ENCODE results near the gene ZNF17.

Gene ZNF17

DNA sequence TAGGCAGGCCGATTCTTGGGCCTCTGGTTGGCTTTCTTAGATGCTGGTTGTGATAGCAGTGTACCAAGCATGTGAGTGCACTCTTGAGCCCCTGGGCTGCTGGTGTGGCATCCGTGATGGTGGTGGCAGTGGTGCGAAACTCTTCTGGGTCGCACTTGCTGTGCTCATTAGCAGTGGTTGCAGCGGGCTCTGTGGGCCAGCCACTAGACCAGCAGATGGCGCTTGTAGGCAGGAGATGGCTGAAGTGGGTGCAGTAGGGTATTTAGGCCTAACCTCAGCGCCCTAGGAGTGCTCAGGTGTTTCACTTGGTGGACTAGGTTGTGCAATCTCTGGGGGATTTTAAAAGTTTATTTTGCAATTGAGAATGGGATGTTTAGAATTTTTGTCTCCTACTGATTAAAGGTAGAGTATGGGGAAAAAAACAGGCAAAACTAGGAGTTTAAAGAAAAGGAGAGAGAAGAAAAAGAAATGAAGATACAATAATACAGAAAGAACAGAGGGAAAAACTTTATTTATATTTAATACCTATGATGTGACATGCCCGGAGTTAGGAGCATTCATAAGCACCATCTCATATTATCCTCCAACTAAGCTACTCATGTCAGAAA is 4.3 kb upstream of the ZNF17 start:
- Histone ChIP-seq H3K27me3 (ENCODE audit: insufficient read depth, low read length, poor library complexity) (no peaks in the 10 kb centered on the region), H3K4me2 (ENCODE audit: insufficient read depth, low read length) (no peak overlapping the region), H3K79me2 (ENCODE audit: insufficient read depth, low read length) (peaks cover 7% of the 10 kb centered on the region), H3K27ac (ENCODE audit: low read length) (no peak overlapping the region), H3K36me3 (ENCODE audit: insufficient read depth, low read length) (peaks cover 16% of the 10 kb centered on the region), H2AFZ (ENCODE audit: low read depth, low read length) (no peak overlapping the region), H3K4me1 (ENCODE audit: insufficient read depth, low read length) (peaks cover 10% of the 10 kb centered on the region), H4K20me1 (ENCODE audit: insufficient read depth, low read length) (no peaks in the 10 kb centered on the region), H3K4me3 (ENCODE audit: low read depth in 1 of 2, low read length in 2 of 2) (no peak overlapping the region), H3K9ac (ENCODE audit: low read depth, low read length) (no peak overlapping the region), H3K9me3 (ENCODE audit: insufficient read depth, low read length, severe bottlenecking) (peaks cover 13% of the 10 kb centered on the region)
- ATAC-seq (ENCODE audit: insufficient read depth, low read depth): peak; percentile 60
- TF ChIP-seq, protein P1, sequence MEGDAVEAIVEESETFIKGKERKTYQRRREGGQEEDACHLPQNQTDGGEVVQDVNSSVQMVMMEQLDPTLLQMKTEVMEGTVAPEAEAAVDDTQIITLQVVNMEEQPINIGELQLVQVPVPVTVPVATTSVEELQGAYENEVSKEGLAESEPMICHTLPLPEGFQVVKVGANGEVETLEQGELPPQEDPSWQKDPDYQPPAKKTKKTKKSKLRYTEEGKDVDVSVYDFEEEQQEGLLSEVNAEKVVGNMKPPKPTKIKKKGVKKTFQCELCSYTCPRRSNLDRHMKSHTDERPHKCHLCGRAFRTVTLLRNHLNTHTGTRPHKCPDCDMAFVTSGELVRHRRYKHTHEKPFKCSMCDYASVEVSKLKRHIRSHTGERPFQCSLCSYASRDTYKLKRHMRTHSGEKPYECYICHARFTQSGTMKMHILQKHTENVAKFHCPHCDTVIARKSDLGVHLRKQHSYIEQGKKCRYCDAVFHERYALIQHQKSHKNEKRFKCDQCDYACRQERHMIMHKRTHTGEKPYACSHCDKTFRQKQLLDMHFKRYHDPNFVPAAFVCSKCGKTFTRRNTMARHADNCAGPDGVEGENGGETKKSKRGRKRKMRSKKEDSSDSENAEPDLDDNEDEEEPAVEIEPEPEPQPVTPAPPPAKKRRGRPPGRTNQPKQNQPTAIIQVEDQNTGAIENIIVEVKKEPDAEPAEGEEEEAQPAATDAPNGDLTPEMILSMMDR (IDR thresholded peaks at IDR 0.05; ENCODE audit: borderline replicate concordance, extremely low read depth, low read length, poor library complexity, severe bottlenecking): peak; percentile 94
- no peak for TF ChIP-seq EZH2 (IDR thresholded peaks at IDR 0.05; ENCODE audit: borderline replicate concordance, low read depth, low read length, severe bottlenecking)
- DNase-seq: peak; percentile 77

DNA sequence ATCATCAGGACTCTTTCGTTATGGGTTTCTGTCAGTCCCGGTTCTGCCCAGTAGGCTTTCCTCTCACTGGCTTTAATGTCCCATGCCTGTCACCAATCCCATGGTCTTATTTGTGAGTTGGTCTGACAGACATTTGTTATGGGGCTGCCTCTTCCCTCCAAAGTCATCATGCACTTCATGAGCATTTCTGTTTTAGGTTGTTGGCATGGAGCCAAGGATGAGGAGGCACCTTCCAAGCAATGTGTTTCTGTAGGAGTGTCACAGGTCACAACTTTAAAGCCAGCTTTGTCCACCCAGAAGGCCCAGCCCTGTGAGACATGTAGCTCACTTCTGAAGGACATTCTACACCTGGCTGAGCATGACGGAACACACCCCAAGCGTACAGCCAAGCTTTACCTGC is 8.5 kb downstream of the ZNF17 start:
- H3K27me3 ChIP-seq (ENCODE audit: insufficient read depth, low read length, poor library complexity): no peaks in the 10 kb centered on the region
- H2AFZ ChIP-seq (ENCODE audit: low read depth, low read length): no peak overlapping the region
- no peaks in the 10 kb centered on the region for H3K9me3 ChIP-seq (ENCODE audit: insufficient read depth, low read length, severe bottlenecking)
- H3K9ac ChIP-seq (ENCODE audit: low read depth, low read length): no peak overlapping the region
- ATAC-seq (ENCODE audit: insufficient read depth, low read depth): no peak
- no peaks in the 10 kb centered on the region for H3K4me1 ChIP-seq (ENCODE audit: insufficient read depth, low read length)
- H3K4me2 ChIP-seq (ENCODE audit: insufficient read depth, low read length): no peak overlapping the region
- H3K27ac ChIP-seq (ENCODE audit: low read length): no peak overlapping the region
- DNase-seq: no peak
- no peaks in the 10 kb centered on the region for H4K20me1 ChIP-seq (ENCODE audit: insufficient read depth, low read length)
- no peak for TF ChIP-seq EZH2 (IDR thresholded peaks at IDR 0.05; ENCODE audit: borderline replicate concordance, low read depth, low read length, severe bottlenecking)
- TF ChIP-seq, protein P1 (IDR thresholded peaks at IDR 0.05; ENCODE audit: borderline replicate concordance, extremely low read depth, low read length, poor library complexity, severe bottlenecking): no peak
- no peak overlapping the region for H3K4me3 ChIP-seq (ENCODE audit: low read depth in 1 of 2, low read length in 2 of 2)
- H3K36me3 ChIP-seq (ENCODE audit: insufficient read depth, low read length): peaks cover 55% of the 10 kb centered on the region
- H3K79me2 ChIP-seq (ENCODE audit: insufficient read depth, low read length): peaks cover 28% of the 10 kb centered on the region

DNA sequence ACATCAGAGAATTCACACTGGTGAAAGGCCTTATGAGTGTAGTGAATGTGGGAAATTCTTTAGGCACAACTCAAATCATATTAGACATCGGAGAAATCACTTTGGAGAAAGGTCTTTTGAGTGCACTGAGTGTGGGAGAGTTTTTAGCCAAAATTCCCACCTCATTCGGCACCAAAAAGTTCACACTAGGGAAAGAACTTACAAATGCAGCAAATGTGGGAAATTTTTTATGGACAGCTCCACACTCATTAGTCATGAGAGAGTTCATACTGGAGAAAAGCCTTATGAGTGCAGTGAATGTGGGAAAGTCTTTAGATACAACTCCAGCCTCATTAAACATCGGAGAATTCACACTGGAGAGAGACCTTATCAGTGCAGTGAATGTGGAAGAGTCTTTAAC is 10.1 kb downstream of the ZNF17 start:
- Histone ChIP-seq H3K4me2 (ENCODE audit: insufficient read depth, low read length) (no peak overlapping the region), H3K79me2 (ENCODE audit: insufficient read depth, low read length) (peaks cover 13% of the 10 kb centered on the region), H3K36me3 (ENCODE audit: insufficient read depth, low read length) (peaks cover 47% of the 10 kb centered on the region), H3K4me1 (ENCODE audit: insufficient read depth, low read length) (no peaks in the 10 kb centered on the region), H3K9ac (ENCODE audit: low read depth, low read length) (no peak overlapping the region), H3K27ac (ENCODE audit: low read length) (no peak overlapping the region), H3K9me3 (ENCODE audit: insufficient read depth, low read length, severe bottlenecking) (no peaks in the 10 kb centered on the region), H3K4me3 (ENCODE audit: low read depth in 1 of 2, low read length in 2 of 2) (no peak overlapping the region), H4K20me1 (ENCODE audit: insufficient read depth, low read length) (no peaks in the 10 kb centered on the region), H2AFZ (ENCODE audit: low read depth, low read length) (no peak overlapping the region), H3K27me3 (ENCODE audit: insufficient read depth, low read length, poor library complexity) (no peaks in the 10 kb centered on the region)
- no peak for ATAC-seq (ENCODE audit: insufficient read depth, low read depth)
- TF ChIP-seq, protein P1 (IDR thresholded peaks at IDR 0.05; ENCODE audit: borderline replicate concordance, extremely low read depth, low read length, poor library complexity, severe bottlenecking): no peak
- TF ChIP-seq EZH2 (IDR thresholded peaks at IDR 0.05; ENCODE audit: borderline replicate concordance, low read depth, low read length, severe bottlenecking): no peak
- DNase-seq: no peak
